Activated CD8-positive, alpha-beta T cell treated with anti-CD3 and anti-CD28 coated beads, Interleukin-2, amount 10 ng/mL, durations not matched to agents 7 days and 5 days (primary cell): ENCODE results near the gene ZSWIM2. TPM values are rescaled to one million over a fixed set of nuclear protein-coding genes. Genes with fewer than 3 reads are reported as not detected.
"Not testable (repeated sequence)": the region's sequence is repeated elsewhere in the genome, so short reads cannot be mapped to it uniquely, and the experiment has no call there.

Source experiments
- ATAC-seq: fragments of 150-1000 bp; cut with Tn5 transposase; one replicate; pipeline ENCODE4 v1.10.0; 2021; ENCODE audit warnings: moderate library complexity
- CTCF ChIA-PET: fragments of 350-600 bp; sonication (Branson Sonifier 250); formaldehyde crosslinking; loops from one replicate; lab custom pipeline; 2021; ENCODE audit warnings: antibody characterized with exemption; lab: Charles Lee
- POLR2A ChIA-PET: fragments of 350-600 bp; sonication (Branson Sonifier 250); formaldehyde crosslinking; loops from one replicate; lab custom pipeline; 2021; ENCODE audit warnings: antibody characterized with exemption; lab: Charles Lee
- DNase-seq: peaks from one replicate; pipeline ENCODE4 v3.0.0-alpha.2; 2020
- H3K27ac Mint-ChIP-seq: one replicate; pipeline ENCODE4 v1.8.0; 2021; ENCODE audit warnings: mild to moderate bottlenecking, mixed read lengths
- H3K27me3 Mint-ChIP-seq: one replicate; pipeline ENCODE4 v1.8.0; 2021; ENCODE audit warnings: low read depth, mixed read lengths
- H3K36me3 Mint-ChIP-seq: one replicate; pipeline ENCODE4 v1.8.0; 2021; ENCODE audit warnings: low read depth, mixed read lengths
- H3K4me1 Mint-ChIP-seq: one replicate; pipeline ENCODE4 v1.8.0; 2021; ENCODE audit warnings: low read depth, mixed read lengths
- H3K4me3 Mint-ChIP-seq: one replicate; pipeline ENCODE4 v1.8.0; 2021; ENCODE audit warnings: mild to moderate bottlenecking, mixed read lengths
- H3K9me3 Mint-ChIP-seq: one replicate; pipeline ENCODE4 v1.8.0; 2022; ENCODE audit warnings: mixed read lengths; ENCODE audit not compliant: insufficient read depth
- total RNA-seq, 2 experiments: library from RNA; stranded (reverse); gene quantifications; one replicate each; pipeline ENCODE4 v1.2.3, GENCODE V29; 2021

ZSWIM2 gene
- total RNA-seq, 2 experiments from 2014 or later = not detected

DNA sequence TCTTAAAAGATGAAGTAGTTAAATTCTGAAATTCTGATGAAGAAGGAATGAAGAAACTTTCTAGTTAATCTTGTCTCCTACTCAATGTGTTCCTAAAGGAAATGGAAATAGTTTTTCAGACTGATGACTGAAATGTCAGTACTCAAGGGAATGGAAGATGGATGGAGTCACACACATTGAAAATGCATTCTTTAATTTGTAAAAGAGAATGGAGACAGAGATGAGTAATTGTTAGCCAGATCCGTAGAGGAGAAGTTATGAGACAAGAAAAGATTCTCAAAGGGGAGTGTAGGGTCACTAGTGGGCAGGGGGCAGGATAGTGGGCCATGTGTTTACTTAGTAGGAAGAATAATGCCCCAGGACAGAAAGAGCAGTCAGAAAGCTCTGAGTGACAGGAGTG, 13.3 kb downstream of the ZSWIM2 start:
- Mint-ChIP-seq H3K9me3 (no peaks in the 10 kb centered on the region), H3K36me3 (no peaks in the 10 kb centered on the region), H3K27ac (no peak overlapping the region), H3K27me3 (no peaks in the 10 kb centered on the region), H3K4me1 (no peaks in the 10 kb centered on the region), H3K4me3 (no peak overlapping the region)
- DNase-seq (no peak), ATAC-seq (no peak)
- POLR2A ChIA-PET = no interaction called here
- CTCF ChIA-PET = no interaction called here

DNA sequence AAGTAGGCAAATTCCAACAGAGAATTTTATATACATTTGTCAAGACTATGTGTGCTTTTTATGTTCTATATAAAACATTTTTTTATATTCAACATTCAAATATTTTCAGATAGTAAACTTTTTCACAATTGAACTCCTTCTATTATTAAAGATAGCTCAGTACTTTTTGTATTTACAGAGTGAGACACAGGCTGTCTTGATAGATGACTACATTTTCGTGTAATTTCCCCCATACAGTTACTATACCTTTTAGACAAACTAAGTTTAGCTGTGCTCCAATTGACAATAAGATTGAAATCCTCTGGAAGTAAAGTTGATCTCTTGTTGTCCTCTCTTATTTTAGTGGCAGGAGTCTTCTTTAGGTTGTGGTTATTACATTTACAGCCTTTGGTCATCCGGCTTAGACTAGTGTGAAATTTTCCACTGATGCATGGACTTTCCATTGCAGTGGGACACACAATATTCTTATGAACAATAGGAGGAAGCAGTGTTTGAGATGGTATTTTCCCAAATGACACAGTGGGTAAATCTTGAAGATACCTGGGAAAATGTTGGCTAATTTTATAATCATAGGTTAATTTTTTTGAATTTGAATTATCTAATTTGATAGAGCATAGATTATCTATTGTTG, 21.0 kb downstream of the ZSWIM2 start:
- Mint-ChIP-seq H3K27me3 (no peaks in the 10 kb centered on the region), H3K4me3 (no peak overlapping the region), H3K27ac (no peak overlapping the region), H3K36me3 (no peaks in the 10 kb centered on the region), H3K4me1 (no peaks in the 10 kb centered on the region), H3K9me3 (no peaks in the 10 kb centered on the region)
- POLR2A ChIA-PET = no interaction called here
- no peak for ATAC-seq
- no peak for DNase-seq
- CTCF ChIA-PET = no interaction called here

DNA sequence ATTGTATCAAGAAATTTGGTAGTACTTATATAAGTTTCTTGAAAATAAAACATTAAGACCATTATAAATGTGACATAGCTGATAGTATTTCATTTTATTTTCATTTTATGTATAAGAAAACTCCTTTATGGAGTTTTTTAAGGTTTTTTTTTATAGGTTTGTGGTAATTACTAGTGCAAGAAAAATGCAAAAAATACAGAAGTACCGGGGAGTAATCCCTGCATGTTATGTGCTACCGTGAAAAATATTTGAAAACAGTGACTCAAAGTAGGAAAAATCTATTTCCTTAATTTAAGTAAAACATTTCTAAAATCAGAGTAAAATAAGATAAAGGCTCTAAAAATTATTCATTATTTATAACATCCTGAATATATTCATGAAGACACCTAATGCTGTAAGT, 21.6 kb downstream of the ZSWIM2 start:
- Mint-ChIP-seq H3K4me3 (no peak overlapping the region), H3K27me3 (no peaks in the 10 kb centered on the region), H3K4me1 (no peaks in the 10 kb centered on the region), H3K27ac (no peak overlapping the region), H3K36me3 (no peaks in the 10 kb centered on the region), H3K9me3 (no peaks in the 10 kb centered on the region)
- POLR2A ChIA-PET = no interaction called here
- no peak for DNase-seq
- ATAC-seq = no peak
- CTCF ChIA-PET = no interaction called here

DNA sequence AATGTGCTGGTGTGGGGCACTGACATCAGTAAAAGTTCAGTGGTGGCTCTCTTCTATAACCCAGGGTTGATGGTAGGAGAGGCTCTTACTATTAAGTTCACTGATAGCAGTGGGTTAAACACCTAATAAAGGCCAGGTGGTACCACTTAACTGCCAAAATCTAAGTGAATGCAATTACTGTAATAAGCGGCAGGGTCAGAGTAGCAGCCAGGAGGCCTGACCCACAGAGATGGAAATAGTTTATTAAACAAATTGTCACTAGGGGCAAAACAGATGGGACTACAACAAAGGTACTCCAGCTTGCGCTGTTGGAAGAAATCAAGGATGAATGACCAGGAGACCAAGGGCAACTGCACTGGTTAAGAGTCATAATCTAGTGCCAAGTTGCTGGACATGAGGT, 26.6 kb downstream of the ZSWIM2 start:
- ATAC-seq (no peak), DNase-seq (no peak)
- H3K27ac Mint-ChIP-seq = no peak overlapping the region
- H3K4me3 Mint-ChIP-seq = no peak overlapping the region
- no peaks in the 10 kb centered on the region for H3K36me3 Mint-ChIP-seq
- CTCF ChIA-PET = no interaction called here
- H3K9me3 Mint-ChIP-seq = no peaks in the 10 kb centered on the region
- H3K4me1 Mint-ChIP-seq = no peaks in the 10 kb centered on the region
- H3K27me3 Mint-ChIP-seq = no peaks in the 10 kb centered on the region
- POLR2A ChIA-PET = no interaction called here

DNA sequence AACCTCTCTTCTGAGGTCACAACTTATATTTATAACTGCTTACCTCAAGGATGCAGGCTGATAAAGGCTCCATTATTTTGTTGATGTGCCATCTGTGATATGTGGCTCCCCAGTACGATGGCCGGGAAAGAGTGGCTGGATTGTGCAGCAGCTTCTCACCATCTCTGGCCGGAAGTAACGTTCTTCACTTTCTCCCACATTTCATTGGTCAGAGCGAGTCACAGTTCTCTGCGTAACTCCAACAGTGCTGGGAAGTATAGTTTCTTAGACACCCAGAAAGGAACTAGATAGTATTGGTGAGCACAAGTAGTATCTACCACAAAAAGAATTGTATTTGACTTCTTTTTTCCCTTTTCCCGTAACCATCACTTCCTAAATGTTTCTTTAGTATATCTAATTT, 28.7 kb downstream of the ZSWIM2 start:
- H3K27me3 Mint-ChIP-seq = no peaks in the 10 kb centered on the region
- CTCF ChIA-PET = no interaction called here
- no peaks in the 10 kb centered on the region for H3K9me3 Mint-ChIP-seq
- H3K36me3 Mint-ChIP-seq = no peaks in the 10 kb centered on the region
- no peak for DNase-seq
- no peak for ATAC-seq
- H3K4me1 Mint-ChIP-seq = no peaks in the 10 kb centered on the region
- no peak overlapping the region for H3K27ac Mint-ChIP-seq
- no peak overlapping the region for H3K4me3 Mint-ChIP-seq
- POLR2A ChIA-PET = no interaction called here

DNA sequence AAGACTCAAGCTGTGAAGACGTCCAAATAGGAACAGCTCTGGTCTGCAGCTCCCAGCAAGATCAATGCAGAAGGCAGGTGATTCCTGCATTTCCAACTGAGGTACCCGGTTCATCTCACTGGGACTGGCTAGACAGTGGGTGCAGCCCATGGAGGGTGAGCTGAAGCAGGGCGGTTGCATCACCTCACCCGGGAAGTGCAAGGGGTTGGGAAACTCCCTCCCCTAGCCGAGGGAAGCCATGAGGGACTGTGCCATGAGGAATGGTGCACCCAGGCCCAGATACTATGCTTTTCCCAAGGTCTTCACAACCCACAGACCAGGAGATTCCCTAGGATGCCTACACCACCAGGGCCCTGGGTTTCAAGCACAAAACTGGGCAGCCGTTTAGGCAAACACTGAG, 37.2 kb downstream of the ZSWIM2 start:
- H3K27ac Mint-ChIP-seq, CTCF ChIA-PET, H3K9me3 Mint-ChIP-seq, DNase-seq, POLR2A ChIA-PET, H3K27me3 Mint-ChIP-seq, H3K36me3 Mint-ChIP-seq, ATAC-seq, H3K4me1 Mint-ChIP-seq, H3K4me3 Mint-ChIP-seq: not testable (repeated sequence)

DNA sequence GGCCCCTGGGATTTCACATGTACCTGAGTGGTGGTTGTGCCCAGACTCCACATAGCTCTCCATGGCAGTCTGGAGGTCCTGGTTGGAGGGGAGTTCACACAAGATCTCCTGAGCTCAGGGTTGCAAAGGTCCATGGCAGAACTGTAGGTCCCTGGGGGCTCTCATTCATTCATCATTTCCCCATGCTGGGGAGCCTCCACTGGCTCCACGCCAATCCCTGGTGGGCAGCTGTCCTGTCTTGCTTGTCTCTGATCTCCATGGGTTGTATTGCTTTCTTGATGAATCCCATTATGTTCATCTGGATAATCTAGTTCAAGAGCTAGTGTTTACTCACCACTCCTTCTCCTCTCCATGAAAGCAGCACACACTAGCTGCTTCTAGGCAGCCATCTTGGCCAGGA, 42.4 kb downstream of the ZSWIM2 start:
- Mint-ChIP-seq H3K4me3 (no peak overlapping the region), H3K27ac (no peak overlapping the region), H3K9me3 (no peaks in the 10 kb centered on the region), H3K27me3 (no peaks in the 10 kb centered on the region), H3K4me1 (no peaks in the 10 kb centered on the region), H3K36me3 (no peaks in the 10 kb centered on the region)
- ChIA-PET POLR2A (interaction anchor here (0.6 kb wide), 1 partner anchor 33 kb away, joined by 3 read pairs; no protein-coding TSS in a partner anchor), CTCF (no interaction called here)
- ATAC-seq = no peak
- no peak for DNase-seq

DNA sequence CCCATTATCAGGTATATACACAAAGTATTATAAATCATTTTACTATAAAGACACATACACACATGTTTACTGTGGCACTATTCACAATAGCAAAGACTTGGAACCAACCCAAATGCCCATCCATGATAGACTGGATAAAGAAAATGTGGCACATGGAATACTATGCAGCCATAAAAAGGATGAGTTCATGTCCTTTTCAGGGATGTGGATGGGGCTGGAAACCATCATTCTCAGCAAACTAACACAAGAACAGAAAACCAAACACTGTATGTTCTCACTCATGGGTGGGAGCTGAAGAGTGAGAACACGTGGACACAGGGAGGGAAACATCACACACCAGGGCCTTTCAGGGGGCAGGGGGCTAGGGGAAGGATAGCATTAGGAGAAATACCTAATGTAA, 50.4 kb downstream of the ZSWIM2 start:
- H3K27me3 Mint-ChIP-seq, DNase-seq, H3K9me3 Mint-ChIP-seq, ATAC-seq, H3K27ac Mint-ChIP-seq, H3K36me3 Mint-ChIP-seq, POLR2A ChIA-PET, H3K4me1 Mint-ChIP-seq, CTCF ChIA-PET, H3K4me3 Mint-ChIP-seq: not testable (repeated sequence)

DNA sequence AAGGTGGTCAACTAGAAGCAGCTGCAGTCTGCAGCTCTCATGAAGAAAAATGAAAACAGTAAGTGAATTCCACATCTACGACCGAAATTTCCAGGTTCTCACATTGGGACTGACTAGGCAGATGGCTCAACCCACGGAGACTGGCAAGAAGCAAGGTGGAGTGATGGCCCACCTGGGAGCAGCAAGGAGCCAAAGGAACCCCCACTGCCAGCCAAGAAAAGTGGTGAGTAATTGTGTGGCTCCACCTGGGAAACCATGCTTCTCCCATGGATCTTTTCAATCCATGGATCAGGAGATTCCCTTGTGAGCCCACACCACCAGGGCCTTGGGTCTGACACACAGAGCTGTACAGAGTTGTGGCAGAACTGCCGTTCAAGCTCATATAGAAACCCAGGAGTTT, 64.0 kb downstream of the ZSWIM2 start:
- CTCF ChIA-PET = no interaction called here
- no peak overlapping the region for H3K27ac Mint-ChIP-seq
- POLR2A ChIA-PET = no interaction called here
- H3K27me3 Mint-ChIP-seq = no peaks in the 10 kb centered on the region
- peaks cover 25% of the 10 kb centered on the region for H3K9me3 Mint-ChIP-seq
- ATAC-seq (no peak), DNase-seq (no peak)
- no peaks in the 10 kb centered on the region for H3K4me1 Mint-ChIP-seq
- H3K36me3 Mint-ChIP-seq = no peaks in the 10 kb centered on the region
- H3K4me3 Mint-ChIP-seq = no peak overlapping the region

DNA sequence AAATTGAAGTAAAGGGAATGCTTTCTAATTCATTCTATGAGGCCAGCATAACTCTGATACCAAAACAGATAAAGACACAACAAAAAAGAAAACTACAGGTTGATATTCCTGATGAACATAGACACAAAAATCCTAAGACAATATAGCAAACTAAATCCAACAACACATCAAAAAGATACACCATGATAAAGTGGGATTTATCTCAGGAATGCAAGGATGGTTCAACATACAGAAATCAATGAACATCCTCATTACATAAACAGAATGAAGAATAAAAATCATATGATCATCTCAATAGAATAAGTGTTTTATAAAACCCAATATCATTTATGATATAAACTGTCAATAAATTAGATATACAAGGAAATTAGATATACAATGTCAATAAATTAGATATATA, 65.7 kb downstream of the ZSWIM2 start:
- H3K36me3 Mint-ChIP-seq = no peaks in the 10 kb centered on the region
- CTCF ChIA-PET = no interaction called here
- peaks cover 25% of the 10 kb centered on the region for H3K9me3 Mint-ChIP-seq
- no peaks in the 10 kb centered on the region for H3K4me1 Mint-ChIP-seq
- no peaks in the 10 kb centered on the region for H3K27me3 Mint-ChIP-seq
- H3K27ac Mint-ChIP-seq = no peak overlapping the region
- H3K4me3 Mint-ChIP-seq = no peak overlapping the region
- DNase-seq (no peak), ATAC-seq (no peak)
- POLR2A ChIA-PET = no interaction called here

DNA sequence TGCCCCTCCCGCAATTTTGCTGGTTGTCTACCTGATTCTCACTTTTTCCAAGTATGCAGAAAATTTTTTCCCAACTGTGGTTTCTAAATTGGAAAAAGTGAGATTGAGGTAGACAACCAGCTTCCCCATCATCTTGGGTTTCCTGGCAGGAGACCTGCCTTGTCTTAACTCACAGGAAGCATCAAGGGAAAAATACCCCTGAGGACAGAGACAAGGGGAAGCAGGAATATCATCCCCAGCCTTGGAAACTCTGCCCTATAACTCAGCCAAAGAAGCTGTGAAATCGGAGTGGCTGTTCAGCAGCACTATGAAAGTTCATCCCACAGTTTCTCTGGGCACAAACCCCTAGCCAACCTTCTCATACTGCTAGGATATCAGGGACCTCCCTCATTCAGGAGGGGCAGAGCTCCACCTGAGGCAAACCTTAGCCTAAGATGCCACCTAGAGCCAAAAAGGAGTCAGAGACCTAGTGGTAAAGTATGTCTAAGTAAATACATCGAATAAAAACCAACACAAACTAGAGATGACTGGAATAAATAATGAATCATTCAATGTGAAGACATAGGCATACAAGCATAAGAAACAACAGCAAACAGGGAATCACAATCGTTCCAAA, 68.2 kb downstream of the ZSWIM2 start:
- Mint-ChIP-seq H3K9me3 (peaks cover 25% of the 10 kb centered on the region), H3K4me3 (no peak overlapping the region), H3K27ac (no peak overlapping the region), H3K27me3 (no peaks in the 10 kb centered on the region), H3K36me3 (no peaks in the 10 kb centered on the region), H3K4me1 (no peaks in the 10 kb centered on the region)
- ChIA-PET CTCF (no interaction called here), POLR2A (no interaction called here)
- ATAC-seq (no peak), DNase-seq (no peak)
